Activated naive CD8-positive, alpha-beta T cell treated with anti-CD3 and anti-CD28 coated beads for 36 hours (primary cell): ENCODE measurements around the gene EVX2. TPM values are rescaled to one million over a fixed set of nuclear protein-coding genes. Genes with fewer than 3 reads are reported as not detected.
A peak's percentile ranks its signal among the peaks of the same experiment; 100 is the strongest.

Experiments used
- DNase-seq: peaks from one replicate; pipeline ENCODE4 v3.0.0; 2021
- H3K27ac Mint-ChIP-seq: one replicate; pipeline ENCODE4 v1.8.0; 2022; ENCODE audit warnings: mild to moderate bottlenecking, moderate library complexity, mixed read lengths
- H3K27me3 Mint-ChIP-seq: one replicate; pipeline ENCODE4 v1.8.0; 2022; ENCODE audit warnings: mild to moderate bottlenecking, mixed read lengths
- H3K36me3 Mint-ChIP-seq: one replicate; pipeline ENCODE4 v1.8.0; 2021; ENCODE audit warnings: mild to moderate bottlenecking, mixed read lengths
- H3K4me1 Mint-ChIP-seq: one replicate; pipeline ENCODE4 v1.8.0; 2021; ENCODE audit warnings: mixed read lengths
- H3K4me3 Mint-ChIP-seq: one replicate; pipeline ENCODE4 v1.8.0; 2022; ENCODE audit warnings: mild to moderate bottlenecking, moderate library complexity, mixed read lengths
- H3K9me3 Mint-ChIP-seq: one replicate; pipeline ENCODE4 v1.8.0; 2022; ENCODE audit warnings: mixed read lengths
- total RNA-seq, 2 experiments: library from RNA; stranded (reverse); gene quantifications; one replicate each; pipeline ENCODE4 v1.2.3, GENCODE V29; 2021

The EVX2 gene
- total RNA-seq, 2 experiments from 2014 or later: not detected

DNA sequence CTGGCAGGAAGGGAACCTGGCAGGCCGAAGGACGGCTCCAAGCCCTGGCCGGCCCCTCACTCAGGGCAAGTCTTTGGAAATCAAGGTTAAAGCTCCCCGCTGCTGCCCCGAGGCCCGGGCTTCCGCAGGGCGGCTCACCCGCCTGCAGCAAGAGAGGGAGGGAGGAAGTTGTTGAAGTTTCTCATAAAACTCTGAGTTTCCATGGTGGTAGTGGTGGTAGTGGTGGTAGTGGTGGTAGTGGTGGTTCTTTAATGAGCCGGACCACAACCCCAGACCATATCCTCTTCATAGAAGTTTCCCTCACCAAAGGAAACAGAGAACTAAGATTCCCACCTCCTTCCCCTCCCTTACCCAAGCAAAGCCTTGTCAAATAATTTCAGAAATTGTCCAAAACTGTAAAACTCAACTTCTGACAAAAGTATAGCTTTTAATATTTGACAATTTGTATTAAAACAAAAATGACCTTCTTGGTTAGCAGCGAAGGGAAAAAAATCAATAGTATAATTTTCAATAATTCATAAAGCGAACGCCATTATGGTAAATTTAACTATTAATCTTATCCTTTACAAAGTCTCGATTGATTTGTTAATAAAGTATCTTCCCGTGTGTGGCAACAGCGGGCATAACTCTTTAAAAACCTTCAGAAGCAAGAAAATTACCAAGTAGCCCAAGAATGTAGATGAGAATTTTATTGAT is 31.3 kb upstream of the EVX2 start:
- DNase-seq: no peak
- Mint-ChIP-seq H3K27ac (no peak overlapping the region), H3K4me3 (no peak overlapping the region), H3K4me1 (peaks cover 6% of the 10 kb centered on the region), H3K27me3 (peaks cover 100% of the 10 kb centered on the region), H3K36me3 (peaks cover 6% of the 10 kb centered on the region), H3K9me3 (peaks cover 13% of the 10 kb centered on the region)

DNA sequence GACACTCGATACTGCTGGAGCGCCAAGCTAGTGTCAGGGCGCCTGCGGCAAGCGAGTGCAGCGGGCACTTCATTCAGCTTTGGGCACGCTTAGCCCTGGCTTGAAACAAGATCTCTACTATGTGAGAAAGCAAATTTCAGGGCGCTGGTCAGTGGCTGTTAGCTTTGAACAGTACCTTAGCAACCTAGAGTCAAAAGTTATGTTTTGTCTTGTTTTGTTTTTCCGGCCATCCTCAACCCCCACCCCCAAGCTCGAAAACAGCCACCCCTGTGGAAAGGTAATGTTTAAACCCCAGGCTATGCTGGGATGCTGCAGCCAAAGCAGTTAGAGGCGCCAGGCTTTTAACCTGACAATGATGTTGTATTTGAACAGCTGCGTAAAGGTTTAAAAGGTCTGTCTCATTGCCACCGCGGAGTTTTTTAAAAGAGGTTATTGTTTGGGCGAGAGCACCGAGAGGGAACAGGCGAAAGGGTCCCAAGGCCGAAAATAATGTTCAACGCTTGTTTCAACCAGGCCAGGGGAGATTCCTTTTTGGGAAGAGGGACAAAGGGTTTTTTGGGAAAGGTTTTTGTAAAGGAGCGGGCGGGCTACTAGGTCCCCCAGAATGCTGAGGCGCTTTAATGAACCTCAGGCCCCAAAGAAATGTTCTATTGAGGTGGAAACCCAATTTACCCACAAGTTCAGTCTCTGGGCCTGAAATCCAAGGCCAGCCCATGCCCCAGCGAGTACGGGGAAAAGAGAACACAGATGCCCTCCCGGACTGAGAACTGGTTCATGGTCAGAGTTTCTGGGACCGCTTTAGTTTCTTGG is 30.6 kb upstream of the EVX2 start:
- peaks cover 6% of the 10 kb centered on the region for H3K4me1 Mint-ChIP-seq
- no peak for DNase-seq
- H3K9me3 Mint-ChIP-seq: peaks cover 15% of the 10 kb centered on the region
- H3K27me3 Mint-ChIP-seq: peaks cover 100% of the 10 kb centered on the region
- H3K36me3 Mint-ChIP-seq: peaks cover 6% of the 10 kb centered on the region
- no peak overlapping the region for H3K4me3 Mint-ChIP-seq
- H3K27ac Mint-ChIP-seq: no peak overlapping the region

DNA sequence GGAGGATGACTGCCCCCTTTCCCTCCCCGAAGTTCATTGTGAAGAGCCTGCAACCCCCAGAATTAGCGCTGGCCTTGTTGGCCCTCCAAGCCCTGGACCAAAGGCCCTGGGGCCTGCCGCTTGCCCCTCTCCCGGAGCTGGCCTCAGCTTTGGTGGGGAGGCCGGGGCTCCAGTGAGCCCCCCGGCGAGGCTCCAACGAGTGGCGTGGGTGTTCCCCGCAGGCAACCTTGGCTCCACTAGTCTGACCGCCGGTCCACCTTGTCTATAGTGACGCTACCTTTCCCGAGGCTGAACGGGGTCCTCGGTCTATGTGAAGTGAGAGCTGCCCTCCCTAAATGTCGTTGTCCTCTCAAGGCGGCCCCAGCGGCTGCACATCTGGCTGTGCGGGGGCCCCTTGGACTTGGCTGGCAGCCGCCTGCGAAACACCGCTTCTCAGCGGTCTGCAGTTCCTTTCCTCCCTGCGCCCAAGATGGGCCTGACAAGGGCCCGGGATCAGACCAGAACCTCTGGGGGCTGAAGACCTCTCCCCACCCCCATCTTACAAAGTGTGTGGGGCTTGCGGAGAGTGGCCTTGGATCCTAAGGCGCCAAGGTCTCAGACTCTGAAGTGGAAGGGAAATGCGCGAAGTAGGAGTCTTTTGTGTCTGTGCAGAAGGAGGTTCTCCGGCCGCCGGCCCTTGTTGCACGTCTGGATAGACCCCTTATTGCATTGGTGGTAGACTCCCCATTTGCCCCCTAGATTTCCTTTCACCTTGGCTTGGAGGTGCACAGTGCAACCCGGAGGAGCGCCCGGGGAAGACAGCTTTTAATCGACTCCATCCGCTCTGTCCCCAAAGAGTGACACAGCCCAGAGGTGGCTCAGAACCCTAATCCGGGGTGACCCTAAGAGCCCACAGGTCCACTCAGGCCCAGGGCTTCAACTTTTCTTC is 28.9 kb upstream of the EVX2 start:
- no peak overlapping the region for H3K4me3 Mint-ChIP-seq
- H3K9me3 Mint-ChIP-seq: peaks cover 15% of the 10 kb centered on the region
- no peak overlapping the region for H3K27ac Mint-ChIP-seq
- no peak for DNase-seq
- H3K27me3 Mint-ChIP-seq: peaks cover 96% of the 10 kb centered on the region
- H3K36me3 Mint-ChIP-seq: peaks cover 4% of the 10 kb centered on the region
- H3K4me1 Mint-ChIP-seq: peaks cover 11% of the 10 kb centered on the region

- H3K27ac Mint-ChIP-seq: no peak overlapping the region
- no peak for DNase-seq
- H3K36me3 Mint-ChIP-seq: peaks cover 3% of the 10 kb centered on the region
- H3K4me1 Mint-ChIP-seq: peaks cover 13% of the 10 kb centered on the region
- H3K4me3 Mint-ChIP-seq: no peak overlapping the region
- peaks cover 93% of the 10 kb centered on the region for H3K27me3 Mint-ChIP-seq
- peaks cover 15% of the 10 kb centered on the region for H3K9me3 Mint-ChIP-seq
These were observed 28.1 kb upstream of the EVX2 start for GRCh38 chr2:176111846-176112374.

DNA sequence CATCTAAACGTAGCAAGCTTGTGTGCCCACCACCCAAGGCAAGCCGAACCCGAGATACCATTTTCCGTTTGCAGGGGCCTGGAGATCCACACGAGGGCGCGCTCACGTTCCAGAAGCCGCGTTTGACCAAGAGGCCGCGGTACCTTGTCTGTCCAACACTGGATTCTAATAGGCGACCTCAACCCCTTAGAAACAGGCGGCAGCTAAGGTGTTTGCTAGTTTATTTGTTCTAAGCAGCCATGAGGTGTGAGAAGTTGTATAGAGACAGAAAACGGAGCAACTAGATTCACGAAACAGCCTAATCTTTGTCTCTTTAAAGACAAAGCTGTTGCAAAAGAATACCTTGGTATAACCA is 27.5 kb upstream of the EVX2 start:
- Mint-ChIP-seq H3K4me1 (peaks cover 15% of the 10 kb centered on the region), H3K27me3 (peaks cover 90% of the 10 kb centered on the region), H3K27ac (no peak overlapping the region), H3K36me3 (peaks cover 1% of the 10 kb centered on the region), H3K4me3 (no peak overlapping the region), H3K9me3 (peaks cover 12% of the 10 kb centered on the region)
- DNase-seq: no peak

- Mint-ChIP-seq H3K27ac (no peak overlapping the region), H3K27me3 (peaks cover 90% of the 10 kb centered on the region), H3K9me3 (peaks cover 11% of the 10 kb centered on the region), H3K36me3 (peaks cover 4% of the 10 kb centered on the region), H3K4me1 (peaks cover 18% of the 10 kb centered on the region), H3K4me3 (no peak overlapping the region)
- DNase-seq: no peak
These were observed 26.9 kb upstream of the EVX2 start for GRCh38 chr2:176110415-176111308.

DNA sequence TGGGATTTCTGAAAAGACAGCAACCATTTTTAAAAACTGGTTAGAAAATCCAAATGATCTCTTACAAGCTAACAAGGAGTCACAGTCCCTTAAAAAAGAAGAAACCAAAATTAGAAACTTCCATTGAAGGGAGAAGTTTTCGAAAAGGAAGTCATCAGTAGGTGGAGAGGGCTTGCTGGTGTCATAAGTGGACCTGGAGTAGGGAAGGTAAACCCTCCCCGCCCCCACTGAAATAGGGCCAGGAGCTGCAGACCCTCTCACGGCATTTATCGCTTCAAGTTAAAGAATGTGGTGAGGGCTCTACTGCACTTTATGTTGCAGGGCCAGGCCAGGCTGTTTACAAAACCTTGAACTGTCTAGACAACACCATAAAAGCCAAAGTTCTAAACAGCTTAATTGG is 26.2 kb upstream of the EVX2 start:
- Mint-ChIP-seq H3K9me3 (peaks cover 11% of the 10 kb centered on the region), H3K27me3 (peaks cover 90% of the 10 kb centered on the region), H3K27ac (no peak overlapping the region), H3K4me1 (peaks cover 23% of the 10 kb centered on the region), H3K36me3 (peaks cover 4% of the 10 kb centered on the region), H3K4me3 (no peak overlapping the region)
- no peak for DNase-seq

DNA sequence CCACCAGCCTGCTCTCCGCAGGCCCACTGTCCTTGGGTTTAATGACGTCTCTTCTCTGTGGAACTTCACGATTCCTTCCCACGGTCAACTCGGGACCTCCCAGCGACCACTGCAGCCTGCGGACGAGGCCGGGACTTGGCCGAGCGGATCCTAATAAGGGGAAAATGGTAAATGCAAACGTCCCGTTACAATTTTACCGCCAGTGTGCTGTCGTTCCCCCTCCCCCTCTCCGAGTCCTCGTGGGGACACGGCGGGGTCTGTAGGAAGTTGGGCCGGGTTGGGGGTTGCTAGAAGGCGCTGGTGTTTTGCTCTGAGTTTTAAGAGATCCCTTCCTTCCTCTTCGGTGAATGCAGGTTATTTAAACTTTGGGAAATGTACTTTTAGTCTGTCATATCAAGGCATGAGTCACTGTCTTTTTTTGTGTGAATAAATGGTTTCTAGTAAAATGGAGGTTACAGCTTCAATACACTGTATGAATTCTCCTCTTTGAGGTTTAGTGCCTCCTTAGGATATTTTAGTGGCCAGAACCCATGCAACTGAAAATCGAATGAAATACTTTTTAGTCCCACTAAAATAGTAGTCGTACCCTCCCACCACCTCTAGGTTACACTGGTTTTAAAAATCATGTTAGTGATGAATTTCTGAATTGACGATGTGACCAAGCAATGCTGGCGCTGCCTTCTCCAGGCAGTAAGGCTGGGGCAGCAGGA is 25.6 kb upstream of the EVX2 start:
- Mint-ChIP-seq H3K4me3 (no peak overlapping the region), H3K4me1 (peaks cover 29% of the 10 kb centered on the region), H3K36me3 (peaks cover 4% of the 10 kb centered on the region), H3K27me3 (peaks cover 90% of the 10 kb centered on the region), H3K9me3 (peaks cover 10% of the 10 kb centered on the region), H3K27ac (peak overlapping the region; percentile 9)
- no peak for DNase-seq

GRCh38 chr2:176107731-176108181 is 24.0 kb upstream of the EVX2 start:
- no peak for DNase-seq
- Mint-ChIP-seq H3K9me3 (peaks cover 9% of the 10 kb centered on the region), H3K27ac (no peak overlapping the region), H3K27me3 (peaks cover 90% of the 10 kb centered on the region), H3K36me3 (peaks cover 4% of the 10 kb centered on the region), H3K4me1 (peaks cover 33% of the 10 kb centered on the region), H3K4me3 (no peak overlapping the region)

DNA sequence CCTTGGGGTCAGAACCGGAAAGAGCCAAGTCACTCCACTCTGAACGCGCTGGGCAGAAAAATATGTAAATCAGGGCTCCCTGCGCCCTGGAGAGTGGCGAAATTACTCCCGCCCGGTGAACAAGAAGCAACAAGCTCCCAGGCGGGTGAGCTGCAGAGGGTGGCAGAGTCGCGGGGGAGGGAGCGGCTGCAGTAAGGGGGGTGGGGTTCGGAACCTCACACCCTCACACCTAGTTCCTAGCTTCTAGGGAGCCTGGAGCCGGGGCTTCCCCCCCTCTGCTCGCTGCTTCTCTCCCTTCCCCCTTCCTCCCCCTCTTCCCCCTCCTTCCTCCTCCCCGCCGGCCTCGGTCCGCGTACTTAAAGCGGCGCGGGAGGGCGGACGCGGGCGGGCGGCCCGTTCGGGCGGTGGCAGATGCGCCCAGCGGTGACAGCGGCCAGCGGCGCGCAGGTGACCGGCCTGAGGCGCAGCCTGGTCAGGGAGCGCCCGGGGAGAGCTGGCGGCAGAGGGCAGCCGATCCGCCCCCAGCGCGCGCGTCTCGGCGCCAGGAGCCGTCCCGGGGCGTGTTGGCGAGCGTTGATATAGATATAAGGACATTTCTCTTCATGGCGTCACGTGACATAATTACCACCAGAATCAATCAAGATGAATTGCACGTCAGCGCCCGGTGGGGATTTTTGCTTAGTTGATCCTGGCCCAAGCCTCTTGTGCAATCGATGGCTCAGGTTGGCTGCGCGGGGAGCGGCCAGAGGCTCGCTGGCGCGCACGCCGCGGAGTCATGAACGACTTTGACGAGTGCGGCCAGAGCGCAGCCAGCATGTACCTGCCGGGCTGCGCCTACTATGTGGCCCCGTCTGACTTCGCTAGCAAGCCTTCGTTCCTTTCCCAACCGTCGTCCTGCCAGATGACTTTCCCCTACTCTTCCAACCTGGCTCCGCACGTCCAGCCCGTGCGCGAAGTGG is 23.1 kb upstream of the EVX2 start, which contains the start of gene HOXD11:
TSS of gene HOXD11 (plus strand) at position 700 of the 959 bp plus-strand sequence. CDS start at position 776, 76 bp downstream.
- Mint-ChIP-seq H3K27me3 (peaks cover 90% of the 10 kb centered on the region), H3K27ac (peak within 1 kb of the TSS; percentile 61), H3K9me3 (peaks cover 9% of the 10 kb centered on the region), H3K4me3 (peak within 1 kb of the TSS; percentile 47), H3K4me1 (peaks cover 33% of the 10 kb centered on the region), H3K36me3 (peaks cover 4% of the 10 kb centered on the region)
- DNase-seq: no peak

DNA sequence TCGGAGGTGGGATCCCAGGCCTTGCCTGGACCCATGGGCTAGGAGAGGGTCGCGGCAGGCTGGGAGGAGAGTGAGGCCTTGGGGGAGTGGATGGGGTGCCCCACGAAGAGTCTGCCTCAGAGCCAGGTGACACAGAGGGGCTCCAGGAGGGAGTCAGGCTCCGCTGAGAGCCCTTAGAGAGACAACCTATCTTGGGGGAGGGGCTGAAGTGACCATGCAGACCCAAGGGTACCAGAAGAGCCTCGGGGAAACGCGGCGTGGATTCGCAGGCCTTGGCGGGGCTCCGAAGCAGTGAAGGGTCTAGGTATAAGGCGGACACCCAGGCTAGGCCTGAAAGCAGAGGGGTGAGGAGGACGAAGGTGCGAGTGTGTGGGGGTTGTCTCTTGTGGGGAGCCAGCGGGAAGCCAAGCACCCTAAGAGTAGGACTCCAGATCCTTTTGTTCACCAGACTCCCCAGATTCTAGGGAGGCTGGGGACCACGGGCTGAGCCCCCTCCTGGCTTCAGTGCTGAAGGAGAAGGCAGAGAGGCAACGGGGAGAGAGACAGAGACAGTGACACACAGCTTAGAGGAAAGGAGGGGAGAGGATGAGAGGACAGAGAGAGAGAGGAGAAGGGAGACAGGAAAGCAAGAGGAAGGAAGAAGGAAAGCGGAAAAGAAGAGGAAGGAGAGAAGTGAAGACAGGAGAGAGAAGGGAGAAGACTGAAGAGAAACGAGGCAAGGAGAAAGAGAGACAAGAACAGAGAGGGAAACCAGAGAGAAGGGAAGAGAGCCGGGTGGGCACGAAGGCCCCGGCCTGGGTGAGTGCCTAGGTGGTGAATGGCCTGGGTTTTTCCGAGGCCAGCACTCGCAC is 22.2 kb upstream of the EVX2 start:
- peak overlapping the region; percentile 61 for H3K27ac Mint-ChIP-seq
- no peak for DNase-seq
- peaks cover 90% of the 10 kb centered on the region for H3K27me3 Mint-ChIP-seq
- H3K9me3 Mint-ChIP-seq: peaks cover 6% of the 10 kb centered on the region
- peaks cover 30% of the 10 kb centered on the region for H3K4me1 Mint-ChIP-seq
- peak overlapping the region; percentile 38 for H3K4me3 Mint-ChIP-seq
- peaks cover 4% of the 10 kb centered on the region for H3K36me3 Mint-ChIP-seq
